Globus pallidus (tissue), 1 donor: ENCODE data around the gene WDR91.

Source experiments
- DNase-seq: peaks from one replicate; pipeline ENCODE4 v3.0.0-alpha.2; 2015; ENCODE audit warnings: low spot score

WDR91 gene

GRCh38 chr7:135197906-135198655, 13.2 kb downstream of the WDR91 start:
- no peak for DNase-seq

- DNase-seq = no peak
Measured at GRCh38 chr7:135197343-135197742, 14.0 kb downstream of the WDR91 start.

GRCh38 chr7:135195968-135196629, 15.2 kb downstream of the WDR91 start:
- no peak for DNase-seq

GRCh38 chr7:135195156-135195555, 16.2 kb downstream of the WDR91 start:
- no peak for DNase-seq

- DNase-seq = no peak
Measured at GRCh38 chr7:135194494-135195095, 16.7 kb downstream of the WDR91 start.

GRCh38 chr7:135193615-135194081, 17.7 kb downstream of the WDR91 start:
- no peak for DNase-seq

GRCh38 chr7:135192914-135193536, 18.3 kb downstream of the WDR91 start:
- DNase-seq = no peak

- no peak for DNase-seq
Measured at GRCh38 chr7:135190703-135191102, 20.6 kb downstream of the WDR91 start.

GRCh38 chr7:135189961-135190360, 21.4 kb downstream of the WDR91 start:
- DNase-seq = no peak

GRCh38 chr7:135189221-135189662, 22.1 kb downstream of the WDR91 start:
- DNase-seq = no peak

- DNase-seq = no peak
Measured at GRCh38 chr7:135188298-135188984, 22.9 kb downstream of the WDR91 start.

- no peak for DNase-seq
Measured at GRCh38 chr7:135186841-135187253, 24.5 kb downstream of the WDR91 start.

- no peak for DNase-seq
Measured at GRCh38 chr7:135186261-135186540, 25.1 kb downstream of the WDR91 start.

- DNase-seq = no peak
Measured at GRCh38 chr7:135185471-135186260, 25.7 kb downstream of the WDR91 start.

- DNase-seq = no peak
Measured at GRCh38 chr7:135184254-135184841, 27.0 kb downstream of the WDR91 start.

GRCh38 chr7:135183478-135183877, 27.8 kb downstream of the WDR91 start:
- no peak for DNase-seq

GRCh38 chr7:135181929-135182678, 29.2 kb downstream of the WDR91 start:
- no peak for DNase-seq

GRCh38 chr7:135181261-135181928, 29.9 kb downstream of the WDR91 start:
- no peak for DNase-seq

- no peak for DNase-seq
Measured at GRCh38 chr7:135180122-135180521, 31.2 kb downstream of the WDR91 start.
